Measurements from ENCODE around the gene PPIL6. TPM values are rescaled to one million over a fixed set of nuclear protein-coding genes. Genes with fewer than 3 reads are reported as not detected.

The PPIL6 gene
- total RNA-seq, 1 experiment from 2014 or later = not detected

DNA sequence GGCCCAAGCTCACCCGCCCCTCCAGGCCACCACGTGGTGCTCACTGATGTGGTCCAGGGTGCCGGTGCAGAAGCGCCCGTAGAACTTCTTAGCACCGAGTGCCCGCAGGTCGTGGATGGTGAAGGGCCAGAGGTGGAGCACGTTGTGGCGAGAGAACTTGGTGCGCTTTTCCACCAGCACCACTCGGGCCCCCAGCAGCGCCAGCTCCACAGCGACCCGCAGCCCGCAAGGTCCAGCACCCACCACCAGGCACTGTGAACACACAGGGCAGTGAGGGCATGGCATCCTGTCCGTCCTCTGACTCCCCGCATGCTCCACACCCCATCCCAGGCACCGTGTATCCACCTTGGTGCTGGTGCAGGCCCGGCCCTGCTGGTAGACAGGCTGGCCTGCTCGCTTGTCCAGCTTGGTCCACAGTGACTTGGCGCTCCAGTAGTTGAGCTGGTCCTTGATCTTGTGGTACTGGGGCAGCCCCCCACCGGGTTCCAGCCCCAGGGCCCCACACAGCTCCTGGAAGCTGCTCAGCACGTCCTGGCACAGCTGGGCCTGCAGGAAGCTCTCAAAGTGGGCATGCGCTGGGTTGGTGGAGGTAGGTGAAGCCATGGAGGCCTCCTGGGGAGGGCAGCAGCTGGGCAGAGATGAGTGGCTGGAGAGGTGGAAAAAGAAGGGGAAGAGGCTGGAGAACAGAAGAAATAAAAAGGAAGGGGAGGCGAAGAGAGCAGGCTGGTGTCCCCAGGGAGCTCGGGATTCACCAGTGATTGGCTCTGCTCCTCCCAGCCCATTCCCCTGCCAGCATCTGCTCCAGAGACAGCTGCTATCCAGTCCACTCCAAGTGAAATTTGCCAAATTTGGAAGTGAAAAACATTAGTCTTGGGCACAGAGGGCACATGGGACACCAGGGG is 13.4 kb upstream of the PPIL6 start:
- POLR2A ChIA-PET = no interaction called here
- no TSS peak for BruUV-seq (replicated peaks)
- no peak overlapping the region for H3K4me3 ChIP-seq (ENCODE audit: low read depth, low read length)
- H3K27me3 Mint-ChIP-seq (ENCODE audit: insufficient read depth, unreplicated experiment) = no peaks in the 10 kb centered on the region
- H3K4me1 ChIP-seq = peaks cover 13% of the 10 kb centered on the region
- H3K4me1 Mint-ChIP-seq (ENCODE audit: low read depth, unreplicated experiment) = no peaks in the 10 kb centered on the region
- DNase-seq = no peak
- intact Hi-C loops (cut with micrococcal nuclease; ENCODE audit: unreplicated experiment) = loop anchor here (2.0 kb wide), 1 partner anchor 13 kb away; the partner anchor contains the start of genes PPIL6 and SMPD2
- no peaks in the 10 kb centered on the region for H3K27me3 ChIP-seq (replicated peaks; ENCODE audit: control insufficient read depth, insufficient read depth, low read length)
- TF ChIP-seq CTCF (IDR thresholded peaks at IDR 0.05; ENCODE audit: insufficient read depth in 1 of 2, low read depth in 1 of 2, low read length in 1 of 2, severe bottlenecking in 1 of 2, unreplicated experiment in 1 of 2) = no peak
- H3K9me3 Mint-ChIP-seq (ENCODE audit: unreplicated experiment) = no peaks in the 10 kb centered on the region
- no peak overlapping the region for H3K27ac Mint-ChIP-seq (ENCODE audit: unreplicated experiment)
- H3K9me3 ChIP-seq = no peaks in the 10 kb centered on the region
- CTCF ChIA-PET = no interaction called here
- H3K36me3 Mint-ChIP-seq (ENCODE audit: insufficient read depth, unreplicated experiment) = peaks cover 7% of the 10 kb centered on the region
- H3K36me3 ChIP-seq (ENCODE audit: control insufficient read depth, insufficient read depth, low read length) = no peaks in the 10 kb centered on the region
- peak overlapping the region; percentile 99 for H3K4me3 Mint-ChIP-seq (ENCODE audit: unreplicated experiment)

DNA sequence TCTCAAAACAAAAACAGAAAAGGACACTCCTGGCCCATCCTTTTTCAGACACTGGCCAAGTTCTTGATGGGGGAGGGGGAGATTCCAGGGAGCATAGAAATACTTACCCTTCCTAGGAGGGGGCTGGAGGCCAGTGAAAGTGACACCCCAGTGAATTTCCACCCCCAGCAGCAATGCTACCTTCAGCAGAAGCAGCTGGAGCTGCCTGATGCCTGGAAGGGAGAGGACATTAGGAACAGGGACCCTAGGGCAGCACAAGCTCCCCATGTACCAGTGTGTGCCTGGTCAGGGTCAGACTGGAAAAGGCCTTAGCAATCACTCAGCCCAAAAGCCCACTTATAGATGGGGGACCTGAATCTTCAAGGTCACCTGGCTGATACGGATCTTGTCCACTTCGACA is 12.7 kb upstream of the PPIL6 start:
- no peaks in the 10 kb centered on the region for H3K36me3 ChIP-seq (ENCODE audit: control insufficient read depth, insufficient read depth, low read length)
- no peak overlapping the region for H3K27ac Mint-ChIP-seq (ENCODE audit: unreplicated experiment)
- ChIA-PET POLR2A (no interaction called here), CTCF (no interaction called here)
- DNase-seq = no peak
- no peaks in the 10 kb centered on the region for H3K9me3 ChIP-seq
- no peaks in the 10 kb centered on the region for H3K4me1 Mint-ChIP-seq (ENCODE audit: low read depth, unreplicated experiment)
- intact Hi-C loops (cut with micrococcal nuclease; ENCODE audit: unreplicated experiment) = no loop called here
- no peak overlapping the region for H3K4me3 Mint-ChIP-seq (ENCODE audit: unreplicated experiment)
- no peaks in the 10 kb centered on the region for H3K27me3 Mint-ChIP-seq (ENCODE audit: insufficient read depth, unreplicated experiment)
- BruUV-seq (replicated peaks) = no TSS peak
- H3K9me3 Mint-ChIP-seq (ENCODE audit: unreplicated experiment) = no peaks in the 10 kb centered on the region
- H3K27me3 ChIP-seq (replicated peaks; ENCODE audit: control insufficient read depth, insufficient read depth, low read length) = no peaks in the 10 kb centered on the region
- no peak overlapping the region for H3K4me3 ChIP-seq (ENCODE audit: low read depth, low read length)
- peaks cover 13% of the 10 kb centered on the region for H3K4me1 ChIP-seq
- H3K36me3 Mint-ChIP-seq (ENCODE audit: insufficient read depth, unreplicated experiment) = peaks cover 8% of the 10 kb centered on the region
- TF ChIP-seq CTCF (IDR thresholded peaks at IDR 0.05; ENCODE audit: insufficient read depth in 1 of 2, low read depth in 1 of 2, low read length in 1 of 2, severe bottlenecking in 1 of 2, unreplicated experiment in 1 of 2) = no peak

DNA sequence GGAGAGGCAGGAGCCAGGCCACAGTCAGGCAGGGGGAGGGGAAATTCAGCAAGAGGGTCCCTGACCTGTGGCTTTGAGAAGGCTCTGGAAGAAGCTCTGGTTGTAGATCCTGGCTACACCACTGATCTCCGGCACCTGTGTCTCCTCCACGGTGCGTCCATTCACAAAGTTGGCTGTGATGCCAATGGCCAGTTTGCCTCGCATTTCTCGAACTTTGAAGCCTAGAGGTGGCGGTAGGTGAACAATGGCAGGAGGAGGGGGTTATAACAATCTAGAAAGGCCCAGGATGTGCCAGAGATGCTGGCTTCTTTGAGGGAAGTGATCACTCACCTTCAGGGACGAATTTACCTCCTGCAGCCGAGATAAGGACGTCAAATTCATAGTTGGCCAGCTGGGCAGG is 11.8 kb upstream of the PPIL6 start:
- Histone ChIP-seq H3K9me3 (no peaks in the 10 kb centered on the region), H3K36me3 (ENCODE audit: control insufficient read depth, insufficient read depth, low read length) (no peaks in the 10 kb centered on the region), H3K4me3 (ENCODE audit: low read depth, low read length) (no peak overlapping the region), H3K4me1 (peaks cover 13% of the 10 kb centered on the region), H3K27me3 (replicated peaks; ENCODE audit: control insufficient read depth, insufficient read depth, low read length) (no peaks in the 10 kb centered on the region)
- H3K27me3 Mint-ChIP-seq (ENCODE audit: insufficient read depth, unreplicated experiment) = no peaks in the 10 kb centered on the region
- peaks cover 15% of the 10 kb centered on the region for H3K36me3 Mint-ChIP-seq (ENCODE audit: insufficient read depth, unreplicated experiment)
- no peaks in the 10 kb centered on the region for H3K9me3 Mint-ChIP-seq (ENCODE audit: unreplicated experiment)
- ChIA-PET CTCF (no interaction called here), POLR2A (interaction anchor here (0.6 kb wide), 1 partner anchor 17 kb away, joined by 3 read pairs; no protein-coding TSS in a partner anchor)
- no peak for TF ChIP-seq CTCF (IDR thresholded peaks at IDR 0.05; ENCODE audit: insufficient read depth in 1 of 2, low read depth in 1 of 2, low read length in 1 of 2, severe bottlenecking in 1 of 2, unreplicated experiment in 1 of 2)
- H3K4me1 Mint-ChIP-seq (ENCODE audit: low read depth, unreplicated experiment) = no peaks in the 10 kb centered on the region
- H3K4me3 Mint-ChIP-seq (ENCODE audit: unreplicated experiment) = no peak overlapping the region
- intact Hi-C loops (cut with micrococcal nuclease; ENCODE audit: unreplicated experiment) = no loop called here
- no peak for DNase-seq
- no peak overlapping the region for H3K27ac Mint-ChIP-seq (ENCODE audit: unreplicated experiment)
- BruUV-seq (replicated peaks) = no TSS peak
